Measurements from ENCODE around the gene STAB2.
A peak's percentile ranks its signal among the peaks of the same experiment; 100 is the strongest.
"Not testable (repeated sequence)": the region's sequence is repeated elsewhere in the genome, so short reads cannot be mapped to it uniquely, and the experiment has no call there.

Gene STAB2

GRCh38 chr12:103589517-103589916 is 2.4 kb downstream of the STAB2 start:
- DNase-seq = no peak

DNA sequence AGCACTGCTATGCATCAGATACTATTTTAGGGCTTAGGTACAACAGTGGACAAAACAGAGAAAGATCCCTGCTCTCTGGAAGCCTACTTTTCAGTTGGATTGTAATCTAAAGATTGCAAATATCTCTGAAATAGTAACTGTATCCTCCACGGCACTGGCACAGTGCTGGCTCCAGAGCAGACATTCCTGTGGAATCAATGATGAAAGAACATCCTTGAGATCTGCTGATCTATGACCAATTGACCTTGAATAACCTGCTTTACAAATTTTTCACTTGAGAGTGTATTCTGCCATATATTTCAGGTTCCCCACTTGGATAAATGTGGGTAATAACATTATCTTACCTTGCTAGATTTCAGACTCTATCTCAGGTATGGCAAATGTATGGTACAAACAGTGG is 3.2 kb downstream of the STAB2 start:
- DNase-seq = no peak

- DNase-seq = no peak
Observed at GRCh38 chr12:103596981-103597380, 9.9 kb downstream of the STAB2 start.

- DNase-seq = no peak
Observed at GRCh38 chr12:103599274-103599673, 12.2 kb downstream of the STAB2 start.

DNA sequence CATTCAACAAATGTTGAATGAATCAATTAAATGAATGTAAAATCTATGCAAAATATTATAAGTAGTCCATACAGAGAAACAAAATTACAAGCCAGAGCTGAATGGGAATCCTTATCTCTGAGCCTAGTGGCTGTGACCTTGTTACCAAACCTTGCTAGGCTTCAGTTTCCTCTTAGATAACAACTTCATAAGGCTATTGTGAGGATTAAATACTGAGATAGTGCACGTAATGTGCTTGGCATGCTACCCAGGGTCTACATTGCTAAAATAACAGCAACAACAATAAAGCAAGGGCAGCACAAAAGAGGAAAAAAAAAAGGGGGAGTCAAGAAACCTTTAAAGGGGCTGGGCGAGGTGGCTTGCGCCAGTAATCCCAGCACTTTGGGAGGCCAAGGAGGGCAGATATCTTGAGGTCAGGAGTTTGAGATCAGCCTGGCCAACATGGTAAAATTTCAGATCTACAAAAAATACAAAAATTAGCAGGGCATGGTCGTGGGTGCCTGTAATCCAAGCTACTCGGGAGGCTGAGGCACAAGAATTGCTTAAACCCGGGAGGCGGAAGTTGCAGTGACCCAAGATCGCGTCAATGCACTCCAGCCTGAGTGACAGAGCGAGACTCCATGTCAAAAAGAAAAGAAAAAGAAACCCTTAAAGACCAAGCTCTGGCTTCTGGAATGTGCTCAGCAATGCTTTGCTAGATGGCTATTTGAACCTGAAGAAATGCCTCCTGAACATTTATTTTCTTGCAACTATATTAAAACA is 14.1 kb downstream of the STAB2 start:
- DNase-seq = no peak

DNA sequence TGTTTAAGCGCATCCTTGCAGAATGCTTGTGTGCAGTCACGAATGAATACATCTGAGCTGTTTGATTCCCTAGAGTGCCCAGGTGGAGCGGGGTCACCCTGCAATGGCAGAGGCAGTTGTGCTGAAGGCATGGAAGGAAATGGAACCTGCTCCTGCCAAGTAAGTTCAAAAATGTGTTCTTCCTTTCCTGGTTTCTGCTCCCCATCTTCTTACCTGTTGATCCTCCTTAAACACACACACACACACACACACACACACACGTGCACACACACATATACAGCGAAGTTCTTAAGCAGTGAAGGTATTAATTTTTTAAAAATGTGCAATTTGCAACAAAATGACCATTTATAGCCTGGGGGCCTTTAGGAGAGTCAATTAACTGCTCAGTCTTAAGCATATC is 33.3 kb downstream of the STAB2 start:
- DNase-seq = no peak

GRCh38 chr12:103623716-103624115 is 36.6 kb downstream of the STAB2 start:
- DNase-seq = no peak

DNA sequence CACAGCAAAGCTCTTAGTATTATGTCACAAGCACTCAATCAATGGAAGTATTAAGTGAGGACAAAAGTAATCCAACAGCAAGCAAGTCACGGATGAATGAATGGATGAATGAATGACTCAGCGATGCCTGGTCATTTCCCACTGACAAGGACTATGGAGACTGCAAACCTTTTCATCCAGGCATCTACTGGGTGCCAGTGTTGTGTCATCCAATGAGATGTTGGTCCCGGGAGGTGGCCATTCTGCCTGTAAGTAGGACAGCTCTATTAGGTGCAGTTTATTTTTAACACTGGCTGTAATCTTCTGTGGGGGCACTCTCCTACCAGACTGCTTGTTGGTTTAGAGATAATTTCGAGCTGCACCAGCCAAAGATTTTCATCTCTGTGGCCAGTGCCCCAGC is 39.4 kb downstream of the STAB2 start:
- DNase-seq = peak; percentile 4

GRCh38 chr12:103627189-103627855 is 40.2 kb downstream of the STAB2 start:
- DNase-seq = no peak

DNA sequence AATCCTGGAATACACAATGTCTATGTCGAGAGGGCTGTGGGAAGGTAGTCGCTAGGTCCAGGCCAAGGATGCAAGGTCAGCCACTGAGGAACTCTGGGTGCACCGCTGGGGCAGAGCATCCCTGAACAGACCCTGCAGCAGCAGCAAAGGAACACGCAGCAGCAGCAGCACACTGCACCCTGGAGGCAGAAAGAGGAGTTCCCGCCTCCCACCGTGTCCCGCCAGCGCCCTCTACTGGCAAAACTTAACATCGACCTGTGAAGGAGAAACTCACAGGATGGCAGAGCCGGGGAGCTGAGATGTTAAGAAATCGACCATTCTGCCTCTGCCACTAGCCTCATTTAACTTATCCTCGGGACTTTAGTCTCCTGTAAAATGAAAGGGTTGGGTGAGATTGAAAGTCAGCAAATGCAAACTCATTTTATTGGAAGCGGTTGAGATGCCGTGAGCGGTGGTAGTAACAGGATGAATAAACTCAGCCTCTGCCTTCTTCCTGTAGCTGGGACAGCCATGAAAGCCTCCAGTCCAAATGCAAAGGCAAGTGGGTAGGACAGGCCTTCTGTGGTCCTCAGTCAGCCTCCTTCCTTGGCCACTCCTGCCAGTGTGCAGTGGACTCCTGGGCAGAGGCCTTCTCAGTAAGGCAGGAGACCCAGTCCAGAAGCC is 45.6 kb downstream of the STAB2 start:
- DNase-seq = peak; percentile 1

- no peak for DNase-seq
Observed at GRCh38 chr12:103634732-103635131, 47.7 kb downstream of the STAB2 start.

GRCh38 chr12:103635419-103635818 is 48.3 kb downstream of the STAB2 start:
- no peak for DNase-seq

DNA sequence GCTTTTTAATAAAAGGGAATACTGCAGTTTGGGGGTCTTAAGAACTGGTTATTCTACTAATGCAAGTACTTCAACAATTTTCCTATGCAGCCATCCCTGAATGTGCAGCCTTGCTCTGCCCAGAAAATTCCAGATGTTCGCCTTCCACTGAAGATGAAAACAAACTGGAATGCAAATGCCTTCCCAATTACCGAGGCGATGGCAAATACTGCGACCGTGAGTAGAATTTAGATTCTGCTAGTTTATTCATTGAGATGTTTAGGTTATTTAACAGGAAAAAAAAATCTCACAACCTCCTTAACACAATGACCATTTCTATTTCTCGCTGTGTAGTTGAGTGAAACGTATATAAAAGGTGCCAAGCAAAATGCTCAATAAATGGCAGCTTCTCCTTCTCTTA is 49.9 kb downstream of the STAB2 start:
- no peak for DNase-seq

GRCh38 chr12:103637429-103637828 is 50.4 kb downstream of the STAB2 start:
- DNase-seq = no peak

- DNase-seq = no peak
Observed at GRCh38 chr12:103639983-103640382, 52.9 kb downstream of the STAB2 start.

DNA sequence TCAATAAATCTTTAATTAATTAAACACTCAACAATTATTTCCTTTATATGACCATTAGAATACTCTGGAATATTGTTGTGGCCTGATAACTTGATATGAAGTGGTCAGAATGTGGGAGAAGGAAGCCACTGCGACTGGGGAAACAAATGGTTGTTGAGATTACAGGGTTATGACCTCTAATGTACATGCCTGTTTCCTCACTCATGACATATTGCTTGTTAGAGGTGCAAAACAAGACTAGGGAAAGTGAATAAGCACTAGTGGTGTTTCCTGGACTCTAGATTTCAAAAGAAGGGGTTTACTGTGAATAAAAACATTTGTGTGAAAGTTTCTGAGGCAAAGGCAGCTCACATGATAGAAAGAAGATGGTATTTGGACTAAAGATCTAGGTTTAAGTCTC is 53.3 kb downstream of the STAB2 start:
- DNase-seq = no peak

DNA sequence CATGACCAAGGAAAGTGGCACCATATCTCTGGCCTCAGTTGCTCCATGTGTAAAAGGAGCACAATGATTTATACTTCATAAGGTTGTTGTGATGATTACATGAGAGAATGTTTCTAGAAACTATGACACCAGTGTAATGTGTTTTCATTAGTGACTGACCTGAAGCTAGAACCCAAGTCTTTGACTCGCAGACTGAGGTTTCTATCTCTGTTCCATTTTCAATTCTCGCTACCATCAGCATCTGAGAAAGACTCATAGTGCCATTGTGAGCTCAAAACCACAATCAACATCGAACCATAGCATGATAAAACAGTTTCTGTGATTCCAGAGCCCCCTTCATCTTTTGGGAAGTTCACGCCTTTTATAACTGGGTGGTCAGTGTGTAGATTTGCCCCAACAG is 53.8 kb downstream of the STAB2 start:
- no peak for DNase-seq

- DNase-seq = no peak
Observed at GRCh38 chr12:103642240-103642864, 55.3 kb downstream of the STAB2 start.

- no peak for DNase-seq
Observed at GRCh38 chr12:103645202-103645601, 58.1 kb downstream of the STAB2 start.

GRCh38 chr12:103647267-103647666 is 60.2 kb downstream of the STAB2 start:
- no peak for DNase-seq

DNA sequence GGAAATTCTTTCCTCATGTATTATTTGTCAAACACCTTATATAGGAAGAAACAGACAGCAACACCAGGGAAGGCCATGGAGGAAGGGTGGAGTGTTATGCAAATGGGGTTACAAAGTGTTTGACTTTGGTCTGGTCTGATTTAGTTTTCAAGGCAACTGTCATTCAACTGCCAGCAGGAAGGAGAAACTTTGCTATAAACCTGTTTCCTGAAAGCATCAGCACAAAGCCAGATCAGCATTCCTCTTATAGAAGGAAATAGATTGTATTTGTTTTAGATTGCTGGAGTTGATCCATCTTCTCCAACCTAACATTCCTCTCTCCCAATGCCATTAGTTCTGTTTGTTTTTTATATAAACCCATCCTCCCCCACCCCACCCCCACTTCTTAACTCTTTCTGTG is 65.7 kb downstream of the STAB2 start:
- no peak for DNase-seq

DNA sequence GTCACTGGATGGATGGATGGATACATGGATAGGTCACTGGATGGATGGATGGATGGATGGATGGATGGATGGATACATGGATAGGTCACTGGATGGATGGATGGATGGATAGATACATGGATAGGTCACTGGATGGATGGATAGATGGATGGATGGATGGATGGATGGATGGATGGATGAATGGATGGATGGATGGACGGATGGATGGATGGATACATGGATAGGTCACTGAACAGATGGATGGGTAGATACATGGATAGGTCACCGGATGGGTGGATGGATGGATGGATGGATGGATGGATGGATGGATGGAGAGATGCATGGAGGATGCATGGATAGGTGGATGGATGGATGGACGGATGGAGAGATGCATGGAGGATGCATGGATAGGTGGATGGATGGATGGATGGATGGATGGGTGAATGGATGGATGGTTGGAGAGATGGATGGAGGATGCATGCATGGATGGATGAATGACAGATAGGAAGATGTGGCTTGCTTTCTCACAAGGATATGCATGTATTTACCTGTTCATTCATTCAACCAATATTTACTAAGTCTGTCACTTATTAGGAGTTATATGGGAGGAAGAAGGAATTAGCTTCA is 66.6 kb downstream of the STAB2 start:
- DNase-seq = not testable (repeated sequence)

DNA sequence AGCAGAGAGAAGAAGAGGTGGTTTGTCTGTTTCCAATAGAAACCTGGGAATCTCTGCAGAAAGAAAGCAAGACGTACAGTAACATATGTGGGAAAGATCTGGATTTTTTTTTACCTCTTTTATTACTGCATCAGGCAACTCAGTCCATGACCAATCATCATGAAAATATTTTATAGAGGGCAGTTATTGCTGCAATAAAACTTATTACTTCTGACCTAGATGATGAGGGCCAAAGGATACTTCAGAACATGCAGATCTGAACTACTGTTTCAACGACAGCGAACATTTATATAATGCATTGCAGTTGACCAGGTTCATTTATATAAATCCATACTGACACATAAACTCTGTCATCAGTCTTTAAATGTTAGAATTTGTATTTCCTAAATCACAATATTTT is 67.7 kb downstream of the STAB2 start:
- no peak for DNase-seq

All from T1000 (cell line).